Stimulated activated CD8-positive, alpha-beta memory T cell treated with anti-CD3 and anti-CD28 coated beads, Interleukin-12 subunit alpha, Interleukin-12 subunit beta, amount 100 ng/mL, for 1 hour (primary cell): ENCODE data around the gene UVRAG.
"Not testable (repeated sequence)": the region's sequence is repeated elsewhere in the genome, so short reads cannot be mapped to it uniquely, and the experiment has no call there.

ENCODE experiments used
- DNase-seq: peaks from one replicate; pipeline ENCODE4 v3.0.0-alpha.2; 2020; ENCODE audit warnings: low read depth

The UVRAG gene

DNA sequence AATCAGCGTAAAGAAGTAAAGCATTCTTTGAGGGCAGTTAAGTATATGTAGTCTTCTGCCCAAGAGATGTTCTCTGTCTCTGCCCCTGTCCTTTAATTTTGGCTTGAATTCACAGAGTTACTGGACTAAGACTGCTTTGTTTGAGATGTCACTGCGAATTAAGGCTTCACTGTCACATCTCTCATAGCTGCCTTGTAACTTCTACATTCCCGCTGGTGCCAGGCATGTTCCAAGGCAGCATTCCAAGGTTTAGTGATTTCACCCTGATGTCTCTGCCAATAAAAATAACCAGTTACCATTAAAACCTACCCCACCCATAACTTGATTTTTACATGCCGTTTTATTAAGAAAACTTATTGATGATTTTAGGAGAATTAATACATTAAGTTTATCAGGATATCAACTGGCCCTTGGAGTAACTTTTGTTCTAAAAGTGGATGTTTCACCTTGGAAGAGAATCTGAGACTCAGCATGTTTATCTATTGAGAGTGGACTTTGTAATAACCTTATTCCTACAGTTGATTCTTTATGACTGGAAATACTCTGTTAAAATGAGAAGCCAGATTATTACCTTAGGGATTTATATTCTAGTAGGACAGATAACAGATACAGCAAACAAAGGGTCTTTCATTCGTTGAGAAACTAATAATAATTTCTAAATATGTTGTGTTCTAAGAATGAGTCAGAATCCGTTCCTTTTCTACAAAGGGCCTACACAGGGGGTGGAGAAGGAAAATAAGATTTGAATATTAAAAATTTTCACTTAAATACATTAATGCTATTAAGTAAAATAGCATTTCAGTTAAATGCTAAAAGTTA lies 110.2 kb downstream of the UVRAG start:
- DNase-seq, result no peak

DNA sequence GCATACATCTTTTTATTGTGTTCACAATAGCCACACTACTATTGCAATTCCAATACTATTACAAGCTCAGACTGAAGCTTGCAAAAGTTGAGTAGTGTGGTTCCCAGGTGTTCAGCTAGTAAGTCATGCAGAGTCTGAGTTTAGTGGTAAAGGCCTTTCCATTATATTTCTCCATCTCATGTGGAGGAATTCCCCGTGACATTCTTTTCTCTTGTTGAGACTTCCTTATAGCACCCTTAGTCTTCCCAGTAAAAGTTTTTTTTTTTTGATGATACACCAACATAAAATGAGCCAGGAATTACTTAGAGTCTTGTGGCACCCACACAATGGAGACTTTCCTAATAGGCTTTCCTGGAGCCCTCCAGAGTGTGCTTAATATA lies 110.8 kb downstream of the UVRAG start:
- no peak for DNase-seq

GRCh38 chr11:75929706-75930105 lies 114.7 kb downstream of the UVRAG start:
- DNase-seq, result no peak

DNA sequence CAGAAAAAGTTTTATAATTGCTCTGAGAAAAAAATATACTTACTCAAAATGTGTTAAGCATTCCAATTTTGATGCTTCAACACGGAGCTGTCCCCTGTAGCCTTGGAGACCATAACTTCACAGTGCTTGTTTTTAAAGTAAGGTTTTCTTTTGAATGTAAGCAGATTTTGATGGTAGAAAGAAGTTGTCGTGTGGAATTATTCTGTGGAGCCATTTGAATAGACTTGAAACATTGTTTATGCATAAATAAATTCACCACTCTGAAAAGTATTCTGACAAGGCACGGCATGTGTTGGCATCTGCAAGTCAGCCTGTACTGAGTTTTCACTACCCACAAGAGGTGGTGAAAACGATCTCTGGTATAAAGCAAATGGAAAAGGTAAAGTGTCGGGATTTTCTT lies 115.5 kb downstream of the UVRAG start:
- DNase-seq, result no peak

- no peak for DNase-seq
These were observed 116.1 kb downstream of the UVRAG start for GRCh38 chr11:75931124-75931523.

- DNase-seq, result not testable (repeated sequence)
These were observed 118.7 kb downstream of the UVRAG start for GRCh38 chr11:75933736-75934135.

GRCh38 chr11:75934851-75935250 lies 119.8 kb downstream of the UVRAG start:
- no peak for DNase-seq

DNA sequence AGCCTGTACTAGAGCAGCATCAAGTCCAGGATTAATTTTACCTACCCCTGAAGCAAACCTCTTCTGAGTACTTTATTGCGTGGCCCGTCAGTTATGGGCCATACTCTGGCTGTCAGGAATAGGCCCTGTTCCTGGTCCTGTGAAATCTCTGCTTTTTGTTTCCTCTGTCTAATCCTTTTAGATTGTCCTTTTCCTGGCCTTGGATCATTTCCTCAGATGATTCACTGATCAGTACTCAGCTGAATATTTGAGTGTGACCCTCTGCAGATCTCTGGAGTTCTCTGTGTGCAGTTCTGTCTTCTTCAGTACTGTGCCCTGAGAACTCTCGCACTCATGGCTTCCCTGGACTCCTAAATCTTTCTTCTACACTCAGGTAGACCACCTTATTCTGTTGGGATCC lies 123.5 kb downstream of the UVRAG start:
- no peak for DNase-seq

DNA sequence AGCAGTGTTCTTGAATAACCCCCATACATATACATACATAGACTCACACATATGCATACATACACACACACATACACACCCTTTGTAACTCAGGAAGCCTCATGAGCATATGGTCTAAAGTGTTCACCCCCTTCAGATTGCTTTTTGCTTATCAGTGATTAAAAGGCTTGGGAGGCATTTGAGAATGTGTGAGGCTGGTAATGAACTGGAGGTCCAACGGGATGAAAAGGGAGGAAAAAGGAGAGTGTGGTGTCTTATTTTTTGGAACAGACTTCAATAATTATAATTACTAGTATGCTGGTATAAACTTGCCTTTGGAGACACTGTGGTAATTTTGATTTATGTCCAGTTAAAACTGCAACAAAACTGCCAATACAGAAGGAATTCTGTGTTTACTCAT lies 124.5 kb downstream of the UVRAG start:
- DNase-seq, result no peak

GRCh38 chr11:75939992-75940391 lies 125.0 kb downstream of the UVRAG start:
- DNase-seq, result no peak

DNA sequence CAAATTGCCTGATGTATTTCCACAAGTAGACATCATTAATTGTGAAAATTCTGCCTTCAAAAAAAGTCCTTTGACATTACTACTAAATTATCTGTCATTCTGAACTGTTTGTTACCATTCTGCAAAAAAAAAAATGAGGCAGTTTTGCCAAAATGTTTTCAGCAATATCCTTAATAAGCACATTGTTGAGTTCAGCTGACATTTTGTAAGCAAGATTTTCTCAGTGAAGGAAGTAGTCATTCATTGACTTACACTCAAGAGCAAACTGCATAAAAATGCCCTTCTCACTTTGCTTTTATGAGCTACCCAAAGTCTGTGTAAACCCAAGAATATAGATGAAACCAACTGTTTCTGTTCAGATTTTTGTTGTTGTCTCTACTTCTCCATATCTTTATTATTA lies 125.9 kb downstream of the UVRAG start:
- no peak for DNase-seq

DNA sequence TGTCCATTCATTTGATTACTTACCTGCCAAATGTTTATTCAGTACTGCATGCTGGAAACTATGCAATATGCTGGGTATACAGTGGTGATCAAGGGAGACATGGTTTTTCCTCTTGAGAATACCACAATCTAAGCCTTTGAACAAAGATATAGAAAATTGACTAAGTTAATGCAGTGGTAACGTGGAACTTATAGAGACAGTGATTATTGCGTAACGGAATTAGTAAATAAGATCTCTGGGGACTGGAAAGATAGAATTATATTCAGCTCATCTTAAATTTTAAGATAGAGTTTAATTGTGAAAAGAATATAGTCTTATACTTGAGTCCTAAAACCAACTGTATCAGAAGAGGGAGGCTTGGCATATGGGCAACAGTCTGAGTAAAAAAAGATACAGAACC lies 129.5 kb downstream of the UVRAG start:
- DNase-seq, result no peak

DNA sequence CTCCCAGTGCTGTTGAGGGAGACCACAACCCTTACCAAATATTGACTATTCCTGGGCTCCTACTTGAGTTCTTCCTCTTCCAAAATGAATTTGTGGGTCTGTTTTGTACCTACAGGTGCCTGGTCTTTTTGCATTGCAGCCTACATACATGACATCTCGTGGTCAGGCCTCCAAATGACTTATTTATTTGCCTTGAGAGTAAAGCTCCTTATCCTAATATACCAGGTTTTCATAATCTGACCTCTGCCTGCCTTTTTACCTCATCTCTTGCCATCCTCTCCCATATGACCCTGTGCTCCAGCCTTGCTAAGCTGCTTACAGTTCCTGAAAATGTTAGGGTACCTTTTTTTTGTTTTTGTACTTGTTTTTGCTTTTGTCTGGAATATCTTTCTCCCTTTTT lies 130.4 kb downstream of the UVRAG start:
- no peak for DNase-seq

DNA sequence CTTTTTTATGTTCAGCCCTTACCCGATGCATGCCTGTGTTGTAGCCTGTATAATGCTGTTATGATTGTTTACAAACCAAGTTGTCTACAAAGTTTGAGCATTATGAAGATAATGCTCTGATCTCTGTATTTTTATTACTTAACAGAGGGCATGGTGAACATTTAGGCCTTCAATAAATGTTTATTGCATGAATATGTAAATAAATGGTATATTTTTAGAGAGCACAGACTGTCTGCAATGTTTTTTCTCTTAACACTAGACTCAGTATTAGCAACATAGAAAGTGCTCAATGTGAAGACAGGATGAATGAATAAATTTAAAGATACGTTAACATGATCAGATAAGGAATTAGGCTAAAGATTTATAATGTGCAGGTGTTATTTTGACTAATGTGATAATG lies 130.9 kb downstream of the UVRAG start:
- DNase-seq, result no peak

GRCh38 chr11:75946531-75947530 lies 131.8 kb downstream of the UVRAG start:
- DNase-seq, result no peak

DNA sequence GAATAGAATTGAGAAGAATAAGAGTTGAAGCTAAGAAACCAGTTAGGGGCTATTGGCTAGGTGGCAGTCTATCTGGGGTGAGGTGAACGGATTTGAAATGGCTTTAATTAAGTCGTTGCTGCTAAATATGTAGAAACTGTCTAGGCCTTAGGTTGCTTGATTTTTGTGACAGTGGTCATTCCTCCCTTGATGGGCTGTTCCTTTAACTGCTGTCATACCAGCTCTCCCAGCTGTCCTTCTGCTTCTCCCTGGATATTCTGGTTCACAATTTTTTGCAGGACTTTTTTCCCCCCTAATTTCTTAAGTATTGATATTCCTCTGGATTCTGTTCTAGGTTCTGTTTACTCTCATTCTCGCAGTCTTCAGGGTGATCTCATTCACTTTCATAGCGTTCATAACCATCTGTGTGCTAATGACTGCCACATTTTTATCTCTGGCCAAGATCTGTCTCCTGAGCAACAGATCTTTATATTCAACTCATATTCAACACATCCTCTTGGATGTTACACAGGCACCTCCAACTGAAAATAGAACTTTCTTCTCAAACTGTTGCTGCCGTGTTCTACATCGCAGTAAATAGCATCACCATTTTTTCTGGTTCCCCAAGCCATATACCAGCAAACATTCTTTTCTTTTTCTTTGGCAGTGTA lies 134.1 kb downstream of the UVRAG start:
- DNase-seq, result no peak

DNA sequence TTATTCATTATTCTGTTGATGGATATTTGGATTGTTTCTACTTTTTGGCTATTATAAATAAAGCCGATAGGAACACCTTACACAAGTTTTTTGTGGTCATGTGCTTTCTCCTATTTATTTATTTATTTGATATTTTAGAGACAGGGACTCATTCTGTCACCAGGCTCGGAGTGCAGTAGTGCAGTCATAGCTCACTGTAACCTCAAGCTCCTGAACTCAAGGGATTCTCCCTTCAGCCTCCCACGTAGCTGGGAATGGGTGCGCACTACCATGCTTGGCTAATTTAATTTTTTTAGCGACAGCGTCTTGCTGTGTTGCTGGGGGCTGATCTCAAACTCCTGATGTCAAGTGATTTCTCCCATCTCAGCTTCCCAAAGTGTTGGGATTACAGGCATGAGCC lies 135.1 kb downstream of the UVRAG start:
- DNase-seq, result no peak

- DNase-seq, result no peak
These were observed 139.0 kb downstream of the UVRAG start for GRCh38 chr11:75954039-75954438.

DNA sequence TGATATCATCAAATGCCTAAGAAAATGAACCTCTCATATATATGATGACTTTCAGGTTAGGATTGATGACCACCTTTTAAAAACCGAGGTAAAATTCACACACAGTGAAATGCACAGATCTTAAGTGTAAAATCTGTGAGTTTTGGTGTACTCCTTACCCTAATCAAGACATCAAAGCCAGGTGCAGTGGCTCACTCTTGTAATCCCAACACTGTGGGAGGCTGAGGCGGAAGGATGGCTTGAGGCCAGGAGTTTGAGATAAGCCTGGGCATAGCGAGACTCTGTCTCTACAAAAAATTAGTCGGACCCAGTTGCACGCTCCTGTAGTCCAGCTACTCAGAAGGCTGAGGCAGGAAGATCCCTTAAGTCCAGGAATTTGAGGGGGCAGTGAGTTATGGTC lies 140.4 kb downstream of the UVRAG start:
- DNase-seq, result no peak

- DNase-seq, result no peak
These were observed 144.5 kb downstream of the UVRAG start for GRCh38 chr11:75959540-75959939.

GRCh38 chr11:75964071-75964470 lies 149.1 kb downstream of the UVRAG start:
- no peak for DNase-seq

GRCh38 chr11:75966537-75967287 lies 151.7 kb downstream of the UVRAG start:
- DNase-seq, result no peak
